NCI-H2196 treated with DMSO at 0.1 percent for 48 hours (cell line): ENCODE results near the gene GMDS.
"Not testable (repeated sequence)": the region's sequence is repeated elsewhere in the genome, so short reads cannot be mapped to it uniquely, and the experiment has no call there.

Experiments used
- DNase-seq: peaks from one replicate; lab custom pipeline; 2025; ENCODE audit not compliant: unreplicated experiment; lab: John Stamatoyannopoulos, UW

The GMDS gene

DNA sequence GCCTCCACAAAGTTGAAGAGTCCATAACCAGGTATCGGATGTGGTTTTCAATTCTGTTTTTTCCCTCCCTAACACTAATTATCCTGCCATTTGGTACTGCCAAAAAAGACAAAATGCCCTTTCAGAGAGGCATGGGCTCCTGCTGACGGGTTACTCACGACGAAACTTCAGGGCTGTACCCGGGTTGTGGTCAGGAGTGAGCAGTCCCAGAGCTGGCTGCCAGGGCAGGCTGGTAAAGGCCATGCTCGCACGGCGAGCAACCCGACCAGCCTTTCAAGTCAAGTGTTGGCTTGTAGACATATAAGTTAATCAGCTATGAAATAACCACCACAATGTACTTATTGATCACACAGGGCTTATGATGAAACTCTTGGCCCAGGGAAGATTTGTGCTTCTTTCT lies 483.2 kb downstream of the GMDS start:
- DNase-seq = no peak

DNA sequence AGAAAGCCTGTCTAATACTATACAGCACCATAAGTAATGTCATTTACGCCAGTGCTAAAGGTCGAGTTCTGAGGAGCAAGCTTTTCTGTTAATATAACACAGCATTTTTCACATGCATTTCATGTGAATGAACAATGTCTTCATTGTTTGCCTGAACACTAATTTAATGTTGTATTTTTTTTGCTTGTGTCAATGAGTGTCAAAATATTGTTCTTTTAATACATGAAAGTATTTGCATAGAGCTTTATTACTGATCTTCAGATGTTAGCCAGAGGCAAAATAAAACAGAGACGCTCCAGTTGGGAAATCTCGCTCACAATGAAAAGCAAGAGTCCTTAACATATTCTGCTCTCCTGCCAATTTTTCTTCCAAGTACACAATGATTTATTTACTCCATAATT lies 483.9 kb downstream of the GMDS start:
- no peak for DNase-seq

- DNase-seq = no peak
These were observed 484.5 kb downstream of the GMDS start for GRCh38 chr6:1760876-1761275.

- no peak for DNase-seq
These were observed 485.5 kb downstream of the GMDS start for GRCh38 chr6:1759870-1760269.

GRCh38 chr6:1758076-1758679 lies 487.2 kb downstream of the GMDS start:
- no peak for DNase-seq

GRCh38 chr6:1757131-1757530 lies 488.3 kb downstream of the GMDS start:
- DNase-seq = peak; percentile 72

DNA sequence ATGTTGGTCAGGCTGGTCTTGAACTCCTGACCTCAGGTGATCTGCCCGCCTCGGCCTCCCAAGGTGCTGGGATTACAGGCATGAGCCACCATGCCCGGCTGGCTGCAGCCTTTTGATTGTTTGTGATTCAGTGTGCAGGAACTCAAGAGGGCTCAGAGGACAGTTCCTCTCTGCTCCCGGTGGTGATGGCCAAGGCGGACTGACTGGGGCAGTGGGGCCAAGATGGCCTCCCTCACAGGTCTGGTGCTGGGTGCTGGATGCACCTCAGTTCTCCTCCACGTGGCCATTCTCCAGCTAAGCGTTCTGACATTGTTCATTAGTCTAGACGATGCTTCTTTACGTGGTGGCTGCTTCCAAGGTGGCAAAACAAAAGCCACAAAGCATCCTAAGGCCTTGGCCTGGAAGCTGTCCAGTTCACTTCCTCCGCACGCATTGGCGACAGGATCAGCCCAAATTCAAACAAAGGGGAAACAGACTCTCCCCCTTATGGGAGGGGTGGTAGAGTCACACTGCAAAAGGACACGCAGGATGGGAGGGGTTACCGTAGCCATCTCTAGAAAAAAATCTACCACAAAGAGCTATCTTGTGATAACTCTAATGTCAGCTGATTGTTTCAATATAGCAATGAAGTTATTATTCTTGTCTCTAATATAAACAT lies 488.8 kb downstream of the GMDS start:
- DNase-seq = peak; percentile 42

DNA sequence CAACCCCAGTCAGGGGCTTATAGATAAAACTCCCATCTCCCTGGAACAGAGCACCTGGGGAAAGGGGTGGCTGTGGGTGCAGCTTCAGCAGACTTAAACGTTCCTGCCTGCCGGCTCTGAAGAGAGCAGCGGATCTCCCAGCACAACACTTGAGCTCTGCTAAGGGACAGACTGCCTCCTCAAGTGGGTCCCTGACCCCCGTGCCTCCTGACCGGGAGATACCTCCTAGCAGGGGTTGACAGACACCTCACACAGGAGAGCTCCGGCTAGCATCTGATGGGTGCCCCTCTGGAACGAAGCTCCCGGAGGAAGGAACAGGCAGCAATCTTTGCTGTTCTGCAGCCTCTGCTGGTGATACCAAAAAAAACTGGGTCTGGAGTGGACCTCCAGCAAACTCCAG lies 494.3 kb downstream of the GMDS start:
- DNase-seq = not testable (repeated sequence)

GRCh38 chr6:1749041-1749440 lies 496.4 kb downstream of the GMDS start:
- no peak for DNase-seq

- no peak for DNase-seq
These were observed 497.9 kb downstream of the GMDS start for GRCh38 chr6:1747531-1747930.

DNA sequence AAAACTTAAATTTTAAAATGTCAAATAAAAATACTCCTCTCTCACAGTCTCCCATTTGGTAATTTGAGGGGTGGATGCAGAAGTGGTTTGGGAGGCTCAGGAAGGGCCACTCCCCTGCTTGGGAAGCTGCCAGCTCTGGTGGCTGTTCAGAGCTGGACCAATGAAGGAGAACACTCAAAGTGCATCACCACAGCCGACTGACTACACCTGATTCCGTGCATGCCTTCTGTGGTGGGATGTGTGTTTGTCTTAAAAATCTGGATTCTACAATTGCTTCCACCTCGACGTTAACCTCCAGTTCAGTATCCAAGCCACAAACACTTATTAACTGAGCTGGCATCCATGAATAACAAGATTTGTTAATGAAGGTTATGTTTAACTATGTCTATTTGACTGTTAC lies 498.4 kb downstream of the GMDS start:
- DNase-seq = no peak

DNA sequence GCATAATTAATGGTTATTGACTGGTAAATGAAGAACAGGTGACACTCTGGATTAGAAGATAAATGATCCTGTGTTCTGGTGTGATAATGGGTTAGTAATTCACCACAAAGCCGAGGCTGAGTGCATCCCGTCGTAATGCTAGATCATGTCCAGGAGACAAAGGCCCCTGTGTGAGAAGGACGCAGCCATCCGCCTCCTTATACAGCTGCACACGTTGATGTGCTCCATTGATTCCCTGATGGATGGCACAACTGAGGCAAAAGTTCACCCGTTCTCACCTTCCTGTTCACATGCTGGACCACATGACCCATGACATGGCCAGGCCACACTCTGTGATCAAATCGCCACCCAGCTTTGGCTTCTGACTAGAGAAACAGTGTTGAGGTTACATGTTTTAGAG lies 499.6 kb downstream of the GMDS start:
- no peak for DNase-seq

GRCh38 chr6:1744543-1744942 lies 500.9 kb downstream of the GMDS start:
- DNase-seq = no peak

DNA sequence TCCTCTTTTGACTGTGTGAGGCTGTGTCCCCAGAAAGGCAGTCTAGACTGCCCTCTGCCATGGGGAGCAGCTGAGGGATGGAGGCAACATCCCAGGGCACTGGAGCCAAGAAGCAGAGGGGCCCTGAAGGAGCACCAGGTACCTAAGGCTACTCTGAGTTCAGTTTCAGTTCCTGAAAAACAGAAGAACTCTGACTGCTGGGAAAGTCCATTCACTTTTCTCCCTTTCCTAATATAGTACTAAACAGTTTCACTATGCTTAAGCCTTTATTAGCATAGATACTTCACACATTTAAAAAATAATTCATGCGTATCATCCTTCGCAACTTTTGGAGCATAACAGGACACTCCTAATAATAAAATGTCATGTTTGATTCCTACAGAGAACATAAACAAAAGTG lies 505.7 kb downstream of the GMDS start:
- no peak for DNase-seq

DNA sequence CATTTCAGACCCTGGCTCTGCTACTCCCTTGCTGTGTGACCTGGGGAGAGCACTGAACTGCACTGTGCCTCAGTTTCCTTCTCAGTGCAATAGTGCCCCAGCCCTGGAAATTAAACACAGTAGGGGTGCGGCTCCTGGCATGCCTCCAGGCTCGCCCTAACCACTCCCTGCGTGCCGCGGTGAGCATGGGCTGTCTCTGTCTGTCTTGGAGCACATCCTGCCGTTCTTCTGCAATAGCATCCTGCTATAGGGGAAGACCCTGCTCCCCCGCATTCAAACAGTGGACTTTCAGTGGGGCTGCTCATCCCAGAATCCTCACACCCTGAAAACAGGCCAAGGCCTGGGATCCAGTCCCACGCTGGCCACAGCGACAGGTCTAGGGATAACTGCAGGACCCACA lies 506.2 kb downstream of the GMDS start:
- no peak for DNase-seq

DNA sequence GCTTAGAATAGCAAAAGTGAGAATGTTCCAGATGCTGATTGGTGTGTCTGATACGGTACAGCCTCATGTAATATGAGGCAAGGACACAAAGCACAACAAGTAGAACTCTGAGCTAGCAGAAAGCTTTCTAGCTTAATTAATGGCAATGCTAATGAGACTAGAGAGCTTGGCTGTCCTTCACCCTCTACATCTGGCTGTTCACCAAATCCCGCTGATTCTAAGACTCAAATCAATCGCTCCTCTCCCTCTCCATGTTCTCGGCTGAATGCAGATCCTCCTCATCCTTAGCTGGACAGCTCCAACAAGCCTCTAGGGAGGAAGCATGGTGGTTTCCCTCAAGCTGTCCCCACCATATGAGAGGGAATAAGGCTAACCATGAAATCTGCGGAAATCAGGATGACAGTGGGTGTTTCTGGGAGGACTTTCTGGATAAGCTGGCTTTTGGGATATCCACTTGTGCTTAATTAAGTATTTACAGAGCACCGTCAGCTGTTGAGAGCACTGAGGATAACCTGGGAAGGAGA lies 506.8 kb downstream of the GMDS start:
- DNase-seq = no peak

DNA sequence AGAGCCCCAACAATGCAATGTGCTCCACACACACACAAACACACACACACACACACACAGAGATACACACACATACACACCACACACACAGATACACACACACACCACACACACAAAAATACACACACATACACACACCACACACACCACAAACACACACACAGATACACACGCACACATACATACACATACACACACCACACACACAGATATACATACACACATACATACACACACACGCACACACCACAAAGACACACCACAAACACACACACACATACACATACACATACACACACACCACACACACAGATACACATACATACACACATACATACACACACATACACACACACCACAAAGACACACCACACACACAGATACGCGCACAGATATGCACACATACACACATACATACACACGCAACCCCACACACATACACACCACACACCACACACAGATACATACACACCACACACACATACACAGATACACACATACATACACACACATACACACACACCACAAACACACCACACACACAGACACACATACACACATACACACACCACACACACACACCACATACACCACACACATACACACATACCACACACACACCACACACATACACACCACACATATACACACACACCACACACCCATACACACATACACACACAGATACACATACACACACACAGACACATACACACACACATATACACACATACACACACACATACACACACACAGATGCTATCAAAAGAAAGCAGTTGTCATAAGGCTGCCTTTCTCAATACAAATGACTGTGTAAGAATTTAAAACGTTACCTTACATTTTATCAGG lies 507.7 kb downstream of the GMDS start:
- DNase-seq = no peak

DNA sequence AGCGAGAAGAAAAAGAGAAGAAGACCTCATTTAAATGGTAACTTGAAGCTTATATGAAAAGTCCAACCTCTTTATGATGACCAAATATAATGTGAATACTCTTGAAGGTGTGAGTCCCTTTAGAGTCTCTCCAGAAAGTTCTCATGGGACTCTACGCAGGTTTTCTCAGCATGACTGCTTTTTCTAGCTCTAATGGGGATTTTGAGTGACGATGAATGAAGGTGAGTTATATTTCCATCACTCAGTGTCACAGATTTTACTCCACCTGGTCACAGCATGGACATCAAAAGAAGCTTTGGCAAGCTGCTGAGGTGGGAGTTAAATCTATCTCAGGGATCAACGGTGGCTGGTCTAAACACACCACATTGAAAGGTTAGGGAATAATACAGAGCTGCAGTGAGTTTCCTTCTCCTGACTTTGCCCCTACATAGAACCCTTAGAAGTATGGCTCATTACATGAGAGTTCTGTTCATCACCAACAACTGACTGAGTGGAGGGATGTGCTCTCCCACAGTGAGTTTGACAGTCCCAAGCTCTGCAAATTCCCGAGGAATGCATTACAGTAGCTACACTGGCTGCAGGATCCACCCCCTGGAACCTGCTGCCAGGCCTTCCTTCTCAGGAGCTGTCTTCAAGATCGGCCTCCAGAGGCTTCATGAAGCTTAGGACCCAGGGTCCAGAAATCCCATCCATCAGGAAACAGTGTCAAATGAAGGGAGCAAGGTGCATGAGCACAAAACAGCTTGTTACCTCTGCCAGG lies 508.9 kb downstream of the GMDS start:
- no peak for DNase-seq

- no peak for DNase-seq
These were observed 510.1 kb downstream of the GMDS start for GRCh38 chr6:1735239-1735803.

GRCh38 chr6:1730882-1731281 lies 514.5 kb downstream of the GMDS start:
- no peak for DNase-seq

GRCh38 chr6:1729750-1730140 lies 515.7 kb downstream of the GMDS start:
- no peak for DNase-seq
